H1 (cell line): ENCODE measurements around the gene PROK1. TPM values are rescaled to one million over a fixed set of nuclear protein-coding genes. Genes with fewer than 3 reads are reported as not detected.

Source experiments
- CTCF ChIA-PET: fragments of 300-600 bp; sonication (Branson Sonifier 250); formaldehyde crosslinking; loops from one replicate; lab custom pipeline; 2021; ENCODE audit not compliant: partially characterized antibody; lab: Charles Lee
- POLR2A ChIA-PET: fragments of 300-600 bp; sonication (Branson Sonifier 250); formaldehyde crosslinking; loops from one replicate; lab custom pipeline; 2021; ENCODE audit warnings: inconsistent platforms; ENCODE audit not compliant: partially characterized antibody; lab: Charles Lee
- DNase-seq, 2 experiments: peaks; one replicate each; pipeline versions ENCODE4 v3.0.0 to v3.0.0-alpha.2; 2010 to 2022; ENCODE audit warnings: low spot score in 2 of 2, low read depth in 1 of 2, mixed read lengths in 1 of 2
- FAIRE-seq: peaks from 2 replicates; lab custom pipeline; 2011; peaks lifted over from hg19 to GRCh38; lab: Jason Lieb, UNC
- H2AFZ ChIP-seq: 2 replicates; pipeline ENCODE4 v1.8.1; 2012; ENCODE audit warnings: low read length, inconsistent platforms
- H2AK5ac ChIP-seq: 2 replicates; pipeline ENCODE4 v1.6.1; 2013; ENCODE audit warnings: low read depth, low read length
- H2BK120ac ChIP-seq: replicated peaks from 2 replicates; pipeline ENCODE3; 2013; ENCODE audit warnings: low read depth, low read length, inconsistent platforms
- H2BK12ac ChIP-seq: 2 replicates; pipeline ENCODE4 v1.6.1; 2013; ENCODE audit warnings: low read depth, low read length
- H2BK15ac ChIP-seq: 2 replicates; pipeline ENCODE4 v1.6.1; 2013; ENCODE audit warnings: low read length
- H2BK20ac ChIP-seq: 2 replicates; pipeline ENCODE4 v1.6.1; 2013; ENCODE audit warnings: low read length
- H2BK5ac ChIP-seq: 2 replicates; pipeline ENCODE4 v1.6.1; 2013; ENCODE audit warnings: low read depth, low read length
- H3K14ac ChIP-seq: 2 replicates; pipeline ENCODE4 v1.6.1; 2013; ENCODE audit warnings: inconsistent platforms; ENCODE audit not compliant: insufficient read length
- H3K18ac ChIP-seq: 2 replicates; pipeline ENCODE4 v1.6.1; 2013; ENCODE audit warnings: low read length; ENCODE audit errors: extremely low read depth
- H3K23ac ChIP-seq: 2 replicates; pipeline ENCODE4 v1.6.1; 2013; ENCODE audit warnings: inconsistent platforms; ENCODE audit not compliant: insufficient read length
- H3K23me2 ChIP-seq: 2 replicates; pipeline ENCODE4 v1.6.1; 2013; ENCODE audit warnings: low read depth, low read length
- H3K27ac ChIP-seq: 2 replicates; pipeline ENCODE4 v1.6.1; 2011; ENCODE audit warnings: low read depth, low read length, inconsistent platforms
- H3K27me3 ChIP-seq, 4 experiments: replicated peaks in 1 of 4; 1 replicate in 1 of 4; 2 replicates in 3 of 4; pipeline versions ENCODE4 v1.6.1 to v1.8.1; 2011 to 2013; ENCODE audit warnings: low read length in 3 of 4, mild to moderate bottlenecking in 3 of 4, inconsistent platforms in 2 of 4, mixed read lengths in 2 of 4, moderate library complexity in 1 of 4; ENCODE audit not compliant: control insufficient read depth in 3 of 4, insufficient read depth in 3 of 4; ENCODE audit errors: extremely low read depth in 1 of 4
- H3K36me3 ChIP-seq, 4 experiments: 2 replicates each; pipeline versions ENCODE4 v1.6.1 to v1.8.1; 2011 to 2013; ENCODE audit warnings: mild to moderate bottlenecking in 4 of 4, low read length in 3 of 4, moderate library complexity in 2 of 4, control low read depth in 1 of 4, inconsistent platforms in 1 of 4; ENCODE audit not compliant: insufficient read depth in 4 of 4, control insufficient read depth in 2 of 4
- H3K4ac ChIP-seq: replicated peaks from 2 replicates; pipeline ENCODE3; 2013; ENCODE audit warnings: low read length, low read depth, mixed read lengths, inconsistent platforms; ENCODE audit not compliant: insufficient read length
- H3K4me1 ChIP-seq, 4 experiments: replicated peaks in 1 of 4; 1 replicate in 1 of 4; 2 replicates in 3 of 4; pipeline versions ENCODE4 v1.6.1 to v1.8.1; 2011 to 2013; ENCODE audit warnings: low read length in 3 of 4, inconsistent platforms in 2 of 4, mixed read lengths in 1 of 4; ENCODE audit not compliant: insufficient read depth in 4 of 4, control insufficient read depth in 3 of 4
- H3K4me2 ChIP-seq, 2 experiments: 2 replicates each; pipeline versions ENCODE4 v1.6.1 to v1.8.1; 2011 to 2013; ENCODE audit warnings: low read depth in 2 of 2, low read length in 2 of 2, control low read depth in 1 of 2, inconsistent platforms in 1 of 2, mild to moderate bottlenecking in 1 of 2; ENCODE audit not compliant: insufficient read depth in 1 of 2
- H3K4me3 ChIP-seq, 4 experiments: fragments of 200-600, 300-600 bp in 1 of 4; sonication (generic), shearing (Covaris generic), sonication (Bioruptor Twin) in 1 of 4; 2 replicates each; pipeline versions ENCODE4 v1.5.1 to v1.8.1; 2011 to 2016; ENCODE audit warnings: low read length in 4 of 4, low read depth in 3 of 4, control low read depth in 2 of 4, inconsistent platforms in 2 of 4, mild to moderate bottlenecking in 2 of 4, mixed read lengths in 1 of 4, moderate library complexity in 1 of 4; ENCODE audit not compliant: insufficient read depth in 2 of 4; ENCODE audit errors: extremely low read depth in 1 of 4
- H3K56ac ChIP-seq: replicated peaks from 2 replicates; pipeline ENCODE3; 2013; ENCODE audit warnings: low read depth, mild to moderate bottlenecking, mixed read lengths, low read length, inconsistent platforms; ENCODE audit not compliant: insufficient read length
- H3K79me1 ChIP-seq: 2 replicates; pipeline ENCODE4 v1.6.1; 2013; ENCODE audit warnings: low read depth, low read length, control low read depth
- H3K79me2 ChIP-seq, 2 experiments: 2 replicates each; pipeline versions ENCODE4 v1.6.1 to v1.8.1; 2012 to 2013; ENCODE audit warnings: low read length in 2 of 2, mild to moderate bottlenecking in 2 of 2, inconsistent platforms in 1 of 2; ENCODE audit not compliant: insufficient read depth in 2 of 2, control insufficient read depth in 1 of 2
- H3K9ac ChIP-seq, 4 experiments: replicated peaks in 1 of 4; 1 replicate in 1 of 4; 2 replicates in 3 of 4; pipeline versions ENCODE4 v1.6.1 to v1.8.1; 2011 to 2013; ENCODE audit warnings: low read depth in 3 of 4, low read length in 3 of 4, control low read depth in 2 of 4, mild to moderate bottlenecking in 2 of 4, moderate library complexity in 2 of 4, inconsistent platforms in 1 of 4; ENCODE audit errors: extremely low read depth in 1 of 4
- H3K9me3 ChIP-seq, 2 experiments: 2 replicates each; pipeline versions ENCODE4 v1.6.1 to v1.8.1; 2012 to 2013; ENCODE audit warnings: mild to moderate bottlenecking in 2 of 2, moderate library complexity in 2 of 2, control low read depth in 1 of 2, inconsistent platforms in 1 of 2, low read depth in 1 of 2, low read length in 1 of 2, mixed read lengths in 1 of 2; ENCODE audit not compliant: insufficient read depth in 2 of 2
- H4K20me1 ChIP-seq, 2 experiments: replicated peaks in 1 of 2; 2 replicates each; pipeline versions ENCODE3 to v1.8.1; 2011 to 2013; ENCODE audit warnings: inconsistent platforms in 2 of 2, low read length in 2 of 2, mild to moderate bottlenecking in 1 of 2; ENCODE audit not compliant: insufficient read depth in 2 of 2, control insufficient read depth in 1 of 2
- H4K5ac ChIP-seq: 2 replicates; pipeline ENCODE4 v1.6.1; 2013; ENCODE audit warnings: low read length, low read depth, mixed read lengths, inconsistent platforms; ENCODE audit not compliant: insufficient read length
- H4K8ac ChIP-seq: 2 replicates; pipeline ENCODE4 v1.8.0; 2013; ENCODE audit warnings: mild to moderate bottlenecking, moderate library complexity, low read length, inconsistent platforms; ENCODE audit not compliant: insufficient read depth; ENCODE audit errors: extremely low read depth
- H4K91ac ChIP-seq: replicated peaks from 2 replicates; pipeline ENCODE3; 2013; ENCODE audit warnings: low read length, mixed read lengths, inconsistent platforms; ENCODE audit not compliant: insufficient read length
- BACH1 ChIP-seq: IDR thresholded peaks from 2 replicates; pipeline ENCODE4 v1.6.1; 2012; ENCODE audit warnings: low read length, improper control_type of control experiment
- CEBPB ChIP-seq: IDR thresholded peaks from 2 replicates; pipeline ENCODE4 v1.6.1; 2012; ENCODE audit warnings: low read depth, low read length
- SP2 ChIP-seq: IDR thresholded peaks from 2 replicates; pipeline ENCODE4 v1.6.1; 2012; ENCODE audit warnings: mild to moderate bottlenecking, low read length, inconsistent platforms
- WGBS, 2 experiments: shearing (Covaris generic) in 1 of 2; methylation state at CpG; one replicate each; pipeline versions ENCODE4 v1.1.6 to v1.1.7; 2013 to 2015; ENCODE audit warnings: low lambda C conversion rate in 2 of 2, mixed read lengths in 2 of 2, inconsistent platforms in 1 of 2, low coverage in 1 of 2, missing lambda C conversion rate in 1 of 2; ENCODE audit not compliant: insufficient replicate concordance in 2 of 2, insufficient coverage in 1 of 2, insufficient read length in 1 of 2; ENCODE audit errors: extremely low coverage in 1 of 2, missing lambda C conversion rate in 1 of 2; 5-methylcytosine and 5-hydroxymethylcytosine counted together
- polyA plus RNA-seq, 7 experiments: library from polyadenylated mRNA; depleted of rRNA in 3 of 7; stranded (reverse) in 5 of 7; unstranded in 2 of 7; fragments of >200 nt in 5 of 7; fragments of 200-250 nt in 2 of 7; gene quantifications; 1 replicate in 5 of 7; 2 replicates in 1 of 7; 4 replicates in 1 of 7; pipeline versions ENCODE4 v1.2.1 to v1.2.3, GENCODE V29; 2011 to 2013; ENCODE audit warnings: missing spikeins in 2 of 7, mixed read lengths in 2 of 7
- total RNA-seq: library from RNA; stranded (reverse); fragmentation: NEBNext Ultra II Directional; extraction: Animal tissue kit (Norgen Biotek cat#: 25700); gene quantifications from 2 replicates; pipeline ENCODE4 v1.2.1, GENCODE V29; 2021

PROK1 gene
- total and polyA plus RNA-seq, 2 of the 8 experiments (the other 6 are each of a cell fraction or from before 2014, with no cell fraction given), result 0.12 TPM; not detected in 1

GRCh38 chr1:110490791-110491451 is 40.0 kb downstream of the PROK1 start:
- WGBS, 2 experiments, result 93% methylated on average over 11 of the region's 11 CpGs; no CpG with 5 or more reads in 1 of the 2 experiments
- no peak overlapping the region for H3K18ac ChIP-seq
- TF ChIP-seq BACH1, result no peak
- no peak for TF ChIP-seq CEBPB
- no peak for TF ChIP-seq SP2

More at GRCh38 chr1:110490791-110491451, 40.0 kb downstream of the PROK1 start:
- no peak overlapping the region for H2BK12ac ChIP-seq
- no peaks in the 10 kb centered on the region for H3K27me3 ChIP-seq
- H3K9ac ChIP-seq, result no peak overlapping the region
- no peaks in the 10 kb centered on the region for H3K23me2 ChIP-seq
- no peak overlapping the region for H2AFZ ChIP-seq
- ChIA-PET CTCF (interaction anchor here (1.2 to 1.3 kb wide), 2 partner anchors 36 to 78 kb away, joined by 3 read pairs; no protein-coding TSS in a partner anchor), POLR2A (no interaction called here)
- H3K4me1 ChIP-seq, result peaks cover 6 to 17% (median 10%) of the 10 kb centered on the region in 4 experiments; a peak in 6 of 7 replicates
- FAIRE-seq, result no peak
- H3K4me3 ChIP-seq, result no peak overlapping the region
- no peak overlapping the region for H4K91ac ChIP-seq
- H2BK5ac ChIP-seq, result no peak overlapping the region
- no peak overlapping the region for H3K27ac ChIP-seq
- H2BK15ac ChIP-seq, result no peak overlapping the region; the same call in 1 of the 2 replicates
- H4K20me1 ChIP-seq, result no peaks in the 10 kb centered on the region
- no peak overlapping the region for H2BK120ac ChIP-seq
- H3K4ac ChIP-seq, result no peak overlapping the region
- no peak overlapping the region for H2AK5ac ChIP-seq
- no peaks in the 10 kb centered on the region for H3K36me3 ChIP-seq
- no peaks in the 10 kb centered on the region for H3K79me1 ChIP-seq
- no peak overlapping the region for H3K56ac ChIP-seq
- H3K79me2 ChIP-seq, result no peaks in the 10 kb centered on the region
- H2BK20ac ChIP-seq, result no peak overlapping the region
- H3K23ac ChIP-seq, result no peak overlapping the region
- H4K5ac ChIP-seq, result no peak overlapping the region
- DNase-seq, result no peak
- H3K4me2 ChIP-seq, result no peak overlapping the region
- H4K8ac ChIP-seq, result no peak overlapping the region; the same call in 1 of the 2 replicates
- no peaks in the 10 kb centered on the region for H3K9me3 ChIP-seq
- no peak overlapping the region for H3K14ac ChIP-seq
